GM10248 (cell line): ENCODE results near the gene CHRM2.

Experiments
- CTCF ChIA-PET: fragments of 300-600 bp; sonication (Branson Sonifier 250); formaldehyde crosslinking; extraction: SDS; loops from one replicate; lab custom pipeline; 2021; ENCODE audit warnings: antibody characterized with exemption; lab: Yijun Ruan, JAX
- POLR2A ChIA-PET: fragments of 350-650 bp; sonication (Branson Sonifier 250); formaldehyde crosslinking; extraction: SDS; loops from one replicate; lab custom pipeline; 2020; ENCODE audit warnings: antibody characterized with exemption; lab: Yijun Ruan, JAX
- DNase-seq: peaks from one replicate; pipeline ENCODE4 v3.0.0; 2012; ENCODE audit errors: extremely low spot score
- CTCF ChIP-seq: IDR thresholded peaks from 2 replicates; pipeline ENCODE4 v1.5.1; 2012; ENCODE audit warnings: mild to moderate bottlenecking, low read depth; ENCODE audit errors: extremely low read depth, missing control alignments, control extremely low read depth

CHRM2 gene

GRCh38 chr7:136925556-136925955, 57.1 kb downstream of the CHRM2 start:
- no peak for DNase-seq
- ChIA-PET POLR2A (no interaction called here), CTCF (interaction anchor here (1.3 to 1.9 kb wide), 3 partner anchors 14 to 28 kb away, joined by 3 to 6 read pairs (median 4); no protein-coding TSS in a partner anchor)
- TF ChIP-seq CTCF, result no peak

GRCh38 chr7:136931169-136931867, 62.9 kb downstream of the CHRM2 start:
- ChIA-PET CTCF (no interaction called here), POLR2A (no interaction called here)
- TF ChIP-seq CTCF, result no peak
- DNase-seq, result no peak

GRCh38 chr7:136937436-136937835, 69.0 kb downstream of the CHRM2 start:
- no peak for DNase-seq
- no peak for TF ChIP-seq CTCF
- CTCF ChIA-PET, result no interaction called here
- POLR2A ChIA-PET, result no interaction called here

- DNase-seq, result no peak
- ChIA-PET POLR2A (no interaction called here), CTCF (interaction anchor here (0.8 kb wide), 1 partner anchor 11 kb away, joined by 3 read pairs; no protein-coding TSS in a partner anchor)
- TF ChIP-seq CTCF, result no peak
Observed at GRCh38 chr7:136938476-136938875, 70.0 kb downstream of the CHRM2 start.

- TF ChIP-seq CTCF, result no peak
- no peak for DNase-seq
- ChIA-PET POLR2A (no interaction called here), CTCF (interaction anchor here (1.0 to 1.3 kb wide), 2 partner anchors 15 to 18 kb away, joined by 3 read pairs; no protein-coding TSS in a partner anchor)
Observed at GRCh38 chr7:136940122-136940521, 71.7 kb downstream of the CHRM2 start.

- TF ChIP-seq CTCF, result no peak
- no peak for DNase-seq
- CTCF ChIA-PET, result interaction anchor here (0.7 to 2.1 kb wide), 2 partner anchors 16 to 826 kb away, joined by 3 to 6 read pairs; no protein-coding TSS in a partner anchor
- POLR2A ChIA-PET, result no interaction called here
Observed at GRCh38 chr7:136940917-136941316, 72.5 kb downstream of the CHRM2 start.

- no peak for DNase-seq
- CTCF ChIA-PET, result interaction anchor here (2.1 kb wide), 1 partner anchor 17 kb away, joined by 6 read pairs; no protein-coding TSS in a partner anchor
- no peak for TF ChIP-seq CTCF
- POLR2A ChIA-PET, result no interaction called here
Observed at GRCh38 chr7:136941816-136942215, 73.4 kb downstream of the CHRM2 start.
